Hepatocyte (in vitro differentiated cells): ENCODE data around the gene LDLRAD4.

Experiments
- CTCF ChIP-seq: fragments of 200-600 bp; sonication (generic); IDR thresholded peaks from 2 replicates; pipeline ENCODE4 v1.5.1; 2016; ENCODE audit warnings: antibody characterized with exemption, mild to moderate bottlenecking; ENCODE audit not compliant: poor library complexity
- EZH2 ChIP-seq: fragments of 200-600 bp; sonication (generic); IDR thresholded peaks from 2 replicates; pipeline ENCODE4 v1.6.1; 2016; ENCODE audit warnings: antibody characterized with exemption, mild to moderate bottlenecking, borderline replicate concordance
- EZH2phosphoT487 ChIP-seq: fragments of 200-600 bp; sonication (generic); IDR thresholded peaks from one replicate; pipeline ENCODE4 v1.6.1; 2018; ENCODE audit warnings: antibody characterized with exemption, mild to moderate bottlenecking, low read depth, moderate library complexity; ENCODE audit not compliant: unreplicated experiment, severe bottlenecking

DNA sequence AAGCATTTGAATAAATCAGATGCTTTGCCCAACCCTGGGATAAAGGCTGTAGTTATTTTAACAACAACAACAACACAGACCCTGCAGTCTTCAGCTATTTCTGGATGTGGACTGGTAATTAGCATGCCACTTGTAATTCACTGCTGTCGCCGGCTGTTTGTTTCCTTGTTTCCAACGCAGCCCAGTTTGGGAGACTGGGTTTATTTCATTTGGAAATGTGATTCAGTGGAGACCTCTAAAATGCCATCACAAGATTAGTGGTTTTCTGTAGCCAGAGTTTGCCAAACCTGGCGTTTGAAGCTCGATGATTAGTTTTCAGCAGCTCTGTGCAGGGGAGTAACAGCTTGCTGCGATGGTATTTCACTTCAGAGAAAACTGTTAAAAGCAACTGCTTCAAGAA lies 83.5 kb downstream of the LDLRAD4 start:
- TF ChIP-seq CTCF (no peak), EZH2phosphoT487 (no peak), EZH2 (no peak)
